ENCODE results near the gene SLC35B1.

The SLC35B1 gene

GRCh38 chr17:49692751-49693150, 15.0 kb downstream of the SLC35B1 start:
- no peak overlapping the region for H3K4me3 ChIP-seq (replicated peaks; ENCODE audit: low read depth, low read length)
- TF ChIP-seq, protein P1, sequence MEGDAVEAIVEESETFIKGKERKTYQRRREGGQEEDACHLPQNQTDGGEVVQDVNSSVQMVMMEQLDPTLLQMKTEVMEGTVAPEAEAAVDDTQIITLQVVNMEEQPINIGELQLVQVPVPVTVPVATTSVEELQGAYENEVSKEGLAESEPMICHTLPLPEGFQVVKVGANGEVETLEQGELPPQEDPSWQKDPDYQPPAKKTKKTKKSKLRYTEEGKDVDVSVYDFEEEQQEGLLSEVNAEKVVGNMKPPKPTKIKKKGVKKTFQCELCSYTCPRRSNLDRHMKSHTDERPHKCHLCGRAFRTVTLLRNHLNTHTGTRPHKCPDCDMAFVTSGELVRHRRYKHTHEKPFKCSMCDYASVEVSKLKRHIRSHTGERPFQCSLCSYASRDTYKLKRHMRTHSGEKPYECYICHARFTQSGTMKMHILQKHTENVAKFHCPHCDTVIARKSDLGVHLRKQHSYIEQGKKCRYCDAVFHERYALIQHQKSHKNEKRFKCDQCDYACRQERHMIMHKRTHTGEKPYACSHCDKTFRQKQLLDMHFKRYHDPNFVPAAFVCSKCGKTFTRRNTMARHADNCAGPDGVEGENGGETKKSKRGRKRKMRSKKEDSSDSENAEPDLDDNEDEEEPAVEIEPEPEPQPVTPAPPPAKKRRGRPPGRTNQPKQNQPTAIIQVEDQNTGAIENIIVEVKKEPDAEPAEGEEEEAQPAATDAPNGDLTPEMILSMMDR (IDR thresholded peaks at IDR 0.05; ENCODE audit: low read depth, low read length, missing control alignments), result no peak
- DNase-seq (ENCODE audit: extremely low read depth, low read depth), result no peak

GRCh38 chr17:49691677-49692191, 16.0 kb downstream of the SLC35B1 start:
- TF ChIP-seq, protein P1 (IDR thresholded peaks at IDR 0.05; ENCODE audit: low read depth, low read length, missing control alignments), result no peak
- H3K4me3 ChIP-seq (replicated peaks; ENCODE audit: low read depth, low read length), result no peak overlapping the region
- no peak for DNase-seq (ENCODE audit: extremely low read depth, low read depth)

DNA sequence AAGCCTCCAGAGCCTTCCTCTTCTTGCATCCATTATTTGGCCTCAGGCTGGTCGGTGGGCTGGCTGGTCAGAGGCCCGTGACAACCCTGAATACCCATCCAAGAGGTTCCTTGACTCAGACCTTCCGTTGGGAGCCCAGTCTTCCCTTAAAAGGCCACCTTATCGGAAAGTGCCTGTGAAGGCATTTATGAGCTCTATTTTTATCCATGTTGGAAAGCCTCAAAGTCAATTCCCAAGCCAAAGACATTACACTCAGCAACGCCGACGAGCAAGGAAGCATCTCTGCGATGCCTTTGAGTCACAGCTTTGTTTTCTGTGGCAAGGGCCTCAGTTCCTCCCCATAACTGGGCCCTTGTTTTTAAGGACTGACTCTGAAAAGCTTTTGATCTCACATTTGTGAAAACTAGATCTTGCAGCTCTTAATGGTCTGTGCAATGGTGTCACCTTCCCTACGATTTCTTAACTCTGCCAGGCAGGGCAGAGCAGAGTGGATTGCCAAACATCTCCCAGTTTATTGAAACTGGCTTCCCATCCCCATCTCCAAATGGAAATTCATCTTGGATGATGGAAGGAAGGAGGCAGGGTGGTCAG, 16.6 kb downstream of the SLC35B1 start:
- H3K4me3 ChIP-seq (replicated peaks; ENCODE audit: low read depth, low read length), result no peak overlapping the region
- TF ChIP-seq, protein P1 (IDR thresholded peaks at IDR 0.05; ENCODE audit: low read depth, low read length, missing control alignments), result no peak
- no peak for DNase-seq (ENCODE audit: extremely low read depth, low read depth)

GRCh38 chr17:49690256-49690655, 17.5 kb downstream of the SLC35B1 start:
- DNase-seq (ENCODE audit: extremely low read depth, low read depth), result no peak
- TF ChIP-seq, protein P1 (IDR thresholded peaks at IDR 0.05; ENCODE audit: low read depth, low read length, missing control alignments), result no peak
- no peak overlapping the region for H3K4me3 ChIP-seq (replicated peaks; ENCODE audit: low read depth, low read length)

DNA sequence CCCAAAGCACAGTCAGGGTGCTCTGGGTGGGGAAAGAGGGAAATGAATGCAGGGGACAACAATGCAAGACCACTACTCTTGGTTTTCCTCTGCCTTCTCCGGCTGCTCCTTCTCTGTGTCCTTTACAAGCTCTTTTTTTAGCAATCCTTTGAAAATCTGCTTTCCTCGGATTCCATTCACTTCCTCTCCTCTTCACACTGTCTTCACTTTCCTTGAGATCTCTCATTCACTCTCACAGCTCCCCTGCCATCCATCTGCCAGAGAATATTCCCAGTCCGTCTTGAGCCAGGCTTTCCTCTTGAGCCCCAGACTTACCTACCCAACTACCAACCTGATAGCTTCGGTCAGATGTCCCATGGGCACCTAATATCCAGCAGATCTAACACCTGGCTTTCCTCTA, 18.9 kb downstream of the SLC35B1 start:
- TF ChIP-seq, protein P1 (IDR thresholded peaks at IDR 0.05; ENCODE audit: low read depth, low read length, missing control alignments), result no peak
- no peak overlapping the region for H3K4me3 ChIP-seq (replicated peaks; ENCODE audit: low read depth, low read length)
- DNase-seq (ENCODE audit: extremely low read depth, low read depth), result no peak

GRCh38 chr17:49687878-49688491, 19.8 kb downstream of the SLC35B1 start:
- TF ChIP-seq, protein P1 (IDR thresholded peaks at IDR 0.05; ENCODE audit: low read depth, low read length, missing control alignments), result no peak
- H3K4me3 ChIP-seq (replicated peaks; ENCODE audit: low read depth, low read length), result no peak overlapping the region
- no peak for DNase-seq (ENCODE audit: extremely low read depth, low read depth)

Measured in HFF-Myc (cell line).